T47D (cell line): ENCODE results near the gene CDCP1.

Experiments used
- DNase-seq, 2 experiments: peaks; one replicate each; pipeline versions ENCODE4 v3.0.0 to v3.0.0-alpha.2; 2011 to 2012; ENCODE audit warnings: low read depth in 1 of 2, low spot score in 1 of 2
- JUND ChIP-seq: IDR thresholded peaks from 2 replicates; pipeline ENCODE4 v1.6.1; 2012; ENCODE audit warnings: low read depth
- in situ Hi-C: cut with HindIII; loops from 2 replicates; pipeline ENCODE4 v1.10.0; 2016; ENCODE audit warnings: low sequenced_read_pairs, low pct_unique_long_range_greater_than_20kb

CDCP1 gene

DNA sequence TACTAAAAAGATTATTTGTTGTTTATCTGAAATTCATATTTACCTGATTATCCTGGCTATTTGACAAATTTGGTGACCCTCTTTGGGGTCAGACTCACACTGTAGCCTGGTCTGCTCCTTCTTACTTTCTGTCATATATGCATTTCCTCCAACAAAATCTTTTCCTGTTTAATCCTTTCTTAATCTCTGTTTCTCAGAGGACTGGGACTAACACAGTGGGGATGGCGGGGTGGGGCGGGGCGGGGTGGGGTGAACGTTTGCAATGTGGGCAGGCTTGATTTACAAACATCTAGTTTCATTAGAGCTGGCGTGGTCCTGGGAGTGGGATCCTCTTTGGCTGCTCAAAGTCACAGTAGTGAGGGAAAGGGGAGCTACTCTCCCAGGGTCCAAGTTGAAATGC is 35.3 kb upstream of the CDCP1 start:
- no peak for TF ChIP-seq JUND
- in situ Hi-C loops = no loop called here
- DNase-seq = no peak

GRCh38 chr3:45180899-45181298 is 34.7 kb upstream of the CDCP1 start:
- TF ChIP-seq JUND = no peak
- in situ Hi-C loops = no loop called here
- DNase-seq = no peak

- in situ Hi-C loops = no loop called here
- no peak for DNase-seq
- TF ChIP-seq JUND = no peak
These were observed 33.9 kb upstream of the CDCP1 start for GRCh38 chr3:45180051-45180450.

DNA sequence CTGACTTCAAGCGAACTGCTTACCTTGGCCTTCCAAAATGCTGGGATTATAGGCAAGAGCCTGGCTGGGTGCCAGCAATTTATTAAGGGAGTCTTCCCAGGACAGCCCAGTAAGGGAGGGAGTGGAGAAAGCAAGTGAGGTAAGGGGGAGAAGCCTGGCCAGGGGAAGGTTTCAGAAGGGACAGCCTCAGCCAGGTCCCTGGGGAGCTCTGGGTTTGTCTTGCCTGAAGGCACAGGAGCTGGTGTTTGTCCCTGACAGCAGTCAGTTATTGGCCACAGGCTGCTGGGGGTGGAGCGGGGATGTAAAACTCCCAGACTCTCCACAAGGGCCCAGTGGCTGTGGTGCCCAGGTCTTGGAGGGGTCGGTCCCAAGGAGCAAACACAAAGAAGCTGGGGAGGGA is 33.0 kb upstream of the CDCP1 start:
- in situ Hi-C loops = no loop called here
- TF ChIP-seq JUND = no peak
- DNase-seq = peak in 1 of 2 experiments; percentile 26

DNA sequence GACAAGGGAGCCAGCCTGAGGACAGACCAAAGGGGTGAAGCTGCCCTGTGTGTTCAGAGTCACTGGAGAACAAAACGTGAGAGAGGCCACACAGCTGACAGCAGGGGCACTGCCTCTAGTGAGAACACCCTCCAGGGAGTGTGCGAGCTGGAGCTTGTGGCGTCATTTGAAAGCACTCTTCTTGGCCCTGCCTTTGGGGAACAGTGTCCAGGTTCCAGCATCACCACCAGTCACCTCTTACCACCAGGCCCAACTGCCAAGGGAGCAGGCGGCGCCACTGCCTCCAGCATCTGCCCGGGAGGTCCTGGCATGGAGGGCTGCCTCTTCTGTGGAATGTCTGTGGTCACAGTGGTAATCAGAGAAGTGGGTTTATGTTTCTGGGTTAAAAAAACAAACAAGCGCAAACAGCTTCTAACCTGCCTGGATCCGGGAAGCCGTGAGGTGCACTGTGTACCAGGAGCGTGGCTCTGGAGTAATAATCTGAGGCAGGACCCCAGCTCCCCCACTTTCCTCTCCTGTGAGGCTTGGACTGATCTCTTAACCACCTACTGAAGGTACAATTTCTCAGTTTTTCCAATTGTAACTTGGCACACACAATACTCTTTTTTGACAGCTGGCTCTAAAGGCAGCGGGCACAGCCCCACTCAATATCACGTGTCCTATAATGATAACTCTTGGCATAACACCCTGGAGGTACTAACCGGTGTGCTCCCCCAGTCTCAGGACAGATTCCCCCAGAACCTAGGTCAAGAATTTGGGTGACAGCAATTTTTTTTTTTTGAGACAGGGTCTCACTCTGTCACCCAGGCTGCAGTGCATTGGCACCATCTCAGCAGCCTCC is 32.2 kb upstream of the CDCP1 start:
- peak in 1 of 2 experiments; percentile 26 for DNase-seq
- no peak for TF ChIP-seq JUND
- in situ Hi-C loops = no loop called here

DNA sequence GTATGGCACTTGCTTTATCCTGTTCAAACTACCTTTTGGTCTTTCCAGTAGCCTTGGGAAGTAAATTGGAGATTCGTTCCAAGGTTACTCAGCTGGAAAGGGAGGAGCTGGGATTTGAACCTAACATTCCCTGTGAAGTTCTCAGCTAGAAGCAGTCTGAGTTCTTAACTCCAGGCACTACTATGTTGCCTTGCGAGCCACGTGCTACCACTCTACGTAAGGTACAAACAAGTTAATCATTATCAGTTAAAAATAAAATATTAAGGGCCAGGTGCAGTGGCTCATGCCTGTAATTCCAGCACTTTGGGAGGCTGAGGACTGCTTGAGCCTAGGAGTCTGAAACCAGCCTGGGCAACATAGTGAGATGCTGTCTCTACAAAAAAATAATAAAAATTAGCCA is 30.7 kb upstream of the CDCP1 start:
- no peak for DNase-seq
- TF ChIP-seq JUND = no peak
- in situ Hi-C loops = no loop called here

GRCh38 chr3:45174234-45174633 is 28.1 kb upstream of the CDCP1 start:
- DNase-seq = no peak
- in situ Hi-C loops = no loop called here
- no peak for TF ChIP-seq JUND

GRCh38 chr3:45173776-45174175 is 27.6 kb upstream of the CDCP1 start:
- in situ Hi-C loops = no loop called here
- no peak for TF ChIP-seq JUND
- no peak for DNase-seq

GRCh38 chr3:45171283-45171682 is 25.1 kb upstream of the CDCP1 start:
- no peak for TF ChIP-seq JUND
- in situ Hi-C loops = no loop called here
- no peak for DNase-seq

DNA sequence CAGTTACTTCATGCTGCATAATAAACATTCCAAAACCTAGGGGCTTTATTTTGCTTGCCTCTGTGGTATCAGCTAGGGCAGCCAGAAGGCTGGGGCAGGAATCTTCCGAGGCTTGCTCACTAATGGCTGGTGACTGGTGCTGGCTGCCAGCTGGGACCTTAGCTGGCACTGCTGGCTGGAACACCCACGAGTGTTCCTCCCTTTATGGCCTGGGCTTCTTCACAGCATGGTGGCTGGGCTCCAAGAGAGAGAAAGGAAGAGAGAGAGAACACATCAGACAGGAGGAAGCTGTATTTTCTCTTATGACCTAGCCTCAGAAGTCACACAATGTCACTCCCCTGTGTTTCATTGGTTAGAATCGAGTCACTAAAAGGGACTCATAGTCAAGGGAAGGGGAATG is 23.9 kb upstream of the CDCP1 start:
- DNase-seq = no peak
- TF ChIP-seq JUND = no peak

DNA sequence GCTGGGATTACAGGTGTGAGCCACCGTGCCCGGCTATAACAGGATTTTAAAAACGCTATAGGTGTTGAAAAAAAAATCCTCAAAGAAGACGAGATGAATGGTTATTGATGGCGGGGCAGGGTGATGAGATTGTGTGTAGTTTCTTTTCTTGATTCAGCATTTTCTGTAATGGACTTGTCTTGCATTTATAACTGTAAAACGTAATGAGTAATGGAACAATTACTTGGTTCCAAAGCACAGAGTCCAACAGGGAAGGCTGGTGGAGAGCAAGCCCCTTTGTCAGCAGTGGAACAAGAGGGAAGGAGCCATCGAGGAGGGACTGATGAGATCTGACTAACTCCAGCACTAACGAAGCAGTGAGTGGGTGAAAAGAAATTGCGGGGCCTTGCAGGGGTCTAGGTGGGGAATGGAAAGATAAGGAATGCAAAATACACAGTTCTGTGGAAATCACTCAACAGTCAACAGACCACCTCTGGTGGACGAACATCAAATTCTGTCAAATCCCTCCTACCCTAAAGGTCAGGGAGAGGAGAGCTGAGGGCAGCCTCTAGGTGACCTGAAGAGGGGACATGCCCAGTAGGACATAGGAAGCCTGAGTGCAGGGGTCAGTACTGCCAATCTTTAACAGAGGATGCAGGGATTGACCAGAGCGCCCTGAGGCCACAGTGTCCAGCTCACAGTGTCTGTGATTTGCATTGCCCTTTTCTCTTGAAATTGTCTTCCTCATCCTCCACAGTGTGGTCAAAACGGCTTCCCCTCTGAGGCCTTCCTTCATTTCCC is 23.1 kb upstream of the CDCP1 start:
- TF ChIP-seq JUND = no peak
- DNase-seq = no peak
- in situ Hi-C loops = no loop called here

More for the DNA sequence above, 23.9 kb upstream of the CDCP1 start:
- in situ Hi-C loops = no loop called here

- TF ChIP-seq JUND = no peak
- DNase-seq = no peak
- in situ Hi-C loops = no loop called here
These were observed 22.3 kb upstream of the CDCP1 start for GRCh38 chr3:45168451-45168850.
